HG02885 (cell line): ENCODE data around the gene LYSET.
"Not testable (repeated sequence)": the region's sequence is repeated elsewhere in the genome, so short reads cannot be mapped to it uniquely, and the experiment has no call there.

Source experiments
- ATAC-seq: cut with Tn5 transposase; IDR thresholded peaks from one replicate; pipeline ENCODE4 v1.9.1; 2021; ENCODE audit warnings: mild to moderate bottlenecking; ENCODE audit not compliant: unreplicated experiment, poor library complexity

Gene LYSET, protein sequence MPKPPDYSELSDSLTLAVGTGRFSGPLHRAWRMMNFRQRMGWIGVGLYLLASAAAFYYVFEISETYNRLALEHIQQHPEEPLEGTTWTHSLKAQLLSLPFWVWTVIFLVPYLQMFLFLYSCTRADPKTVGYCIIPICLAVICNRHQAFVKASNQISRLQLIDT

DNA sequence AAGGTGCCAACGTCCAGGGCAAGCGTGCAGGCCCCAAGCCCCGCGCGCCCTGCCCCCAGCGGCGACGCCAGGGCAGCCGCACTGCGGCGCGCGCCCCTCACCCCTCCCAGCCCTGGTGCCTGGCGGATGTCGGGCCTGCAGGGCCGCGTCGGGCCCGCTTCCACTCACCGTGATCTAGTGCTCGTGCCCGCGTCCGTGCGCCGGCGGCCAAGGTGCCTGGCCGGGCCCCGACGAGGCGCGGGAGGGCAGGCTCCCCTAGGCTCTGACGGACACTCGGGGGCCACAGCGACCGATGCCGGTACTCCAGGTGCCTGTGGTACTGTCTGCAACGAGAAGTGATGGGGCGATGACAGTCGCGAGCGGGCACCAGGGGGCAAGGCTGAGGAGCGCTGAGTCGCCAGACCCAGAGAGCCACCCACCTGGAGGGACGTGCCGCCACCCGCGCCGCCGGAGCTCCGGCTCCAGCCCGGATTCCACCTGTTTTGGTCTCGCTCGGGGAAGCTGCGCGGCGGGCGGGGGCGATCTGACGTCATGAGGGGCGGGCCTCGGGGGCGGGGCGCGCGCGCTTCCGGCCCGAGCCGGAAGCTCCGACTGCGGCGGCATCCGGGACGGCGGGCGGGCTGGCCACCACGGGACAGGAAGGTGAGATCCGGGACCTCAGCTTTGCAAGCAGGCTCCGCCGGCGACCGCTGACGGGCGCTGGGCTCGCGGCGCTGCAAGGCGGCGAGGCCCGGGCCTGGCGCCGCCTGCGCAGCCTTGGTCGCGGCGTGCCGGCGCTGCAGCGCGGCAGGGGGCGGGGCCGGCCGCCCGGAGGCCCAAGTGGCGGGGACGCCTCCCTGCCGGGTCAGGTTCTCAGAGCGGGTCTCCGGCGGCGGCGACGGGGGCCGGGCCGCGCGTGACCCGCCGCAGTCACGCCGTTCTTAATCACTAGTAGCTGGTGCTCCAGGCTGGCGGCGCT is at the start of gene LYSET, which contains the start of gene MOAP1:
Gene LYSET (plus strand): TSS at position 927 of the 958 bp plus-strand sequence. CDS start 89 bp downstream, outside the sequence.
Gene MOAP1 (minus strand): TSS at position 507 of the 958 bp plus-strand sequence. CDS start 655 bp downstream, outside the sequence.
- ATAC-seq: peak; percentile 84

DNA sequence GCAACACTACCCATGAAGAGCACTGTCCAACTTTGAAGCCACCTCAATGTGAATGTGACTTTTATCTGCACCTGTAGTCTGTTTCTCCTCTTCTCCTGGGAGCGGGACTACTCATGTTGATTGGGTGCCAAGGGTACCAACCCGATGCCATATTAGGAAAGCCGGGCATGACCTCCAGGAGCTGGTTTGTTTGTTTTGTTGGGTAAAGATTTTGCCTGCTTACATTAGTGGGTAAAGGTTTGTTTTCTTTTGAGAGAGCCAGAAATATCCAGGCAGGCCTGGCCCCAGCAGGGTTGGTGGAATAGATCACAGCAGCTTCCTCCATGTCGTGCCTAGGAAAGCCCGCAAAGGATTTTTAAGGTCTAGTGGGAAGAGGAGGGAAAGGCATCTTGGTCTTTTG is 49.7 kb upstream of the LYSET start:
- no peak for ATAC-seq

DNA sequence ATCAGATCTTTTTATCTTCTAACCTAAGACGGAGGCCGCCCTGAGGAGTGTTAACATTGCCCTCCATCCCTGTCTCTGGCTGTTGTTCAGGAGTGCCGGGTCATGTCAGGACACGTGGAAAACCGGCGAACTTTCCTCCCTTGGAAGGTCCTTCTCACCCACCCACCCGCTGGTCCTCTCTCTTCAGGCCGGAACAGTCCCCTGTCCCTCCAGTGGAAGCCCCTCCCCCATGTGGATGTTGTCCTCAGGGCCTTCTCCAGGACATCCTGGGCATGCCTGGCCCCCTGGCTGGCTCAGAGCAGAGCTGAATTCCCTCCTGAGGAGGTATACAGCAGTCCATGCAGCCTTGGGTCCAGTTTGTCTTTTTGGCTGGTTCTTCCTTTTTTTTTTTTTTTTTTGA is 49.1 kb upstream of the LYSET start:
- no peak for ATAC-seq

DNA sequence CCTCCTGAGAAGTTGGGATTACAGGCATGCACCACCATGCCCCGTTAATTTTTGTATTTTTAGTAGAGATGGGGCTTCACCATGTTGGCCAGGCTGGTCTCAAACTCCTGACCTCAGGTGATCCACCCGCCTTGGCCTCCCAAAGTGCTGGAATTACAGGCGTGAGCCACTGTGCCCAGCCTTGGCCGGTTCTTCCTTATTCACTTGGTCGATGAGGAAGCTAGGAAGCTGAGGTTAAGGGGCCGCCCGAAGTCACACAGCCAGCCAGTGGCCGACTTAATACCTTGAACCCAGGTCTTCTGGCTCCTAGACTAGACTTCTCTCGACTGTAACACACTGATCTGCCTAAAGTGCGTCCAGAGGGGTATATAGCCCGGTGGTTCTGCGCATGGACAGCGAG is 48.6 kb upstream of the LYSET start:
- not testable (repeated sequence) for ATAC-seq

DNA sequence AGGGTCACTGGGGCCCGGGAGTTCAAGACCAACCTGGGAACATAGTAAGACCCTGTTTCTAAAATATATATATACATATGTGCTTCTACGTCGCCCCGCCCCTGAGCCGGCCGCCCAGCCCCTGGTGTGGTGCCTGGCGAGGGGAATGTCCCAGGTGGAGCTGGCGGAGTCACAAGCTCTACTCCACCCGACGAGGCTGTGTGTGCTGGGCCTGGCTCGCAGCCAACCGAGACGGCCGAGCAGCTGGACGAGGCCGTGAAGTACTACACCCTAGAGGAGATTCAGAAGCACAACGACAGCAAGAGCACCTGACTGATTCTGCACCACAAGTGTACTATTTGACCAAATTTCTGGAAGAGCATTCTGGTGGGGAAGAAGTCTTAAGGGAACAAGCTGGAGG is 47.3 kb upstream of the LYSET start:
- no peak for ATAC-seq

DNA sequence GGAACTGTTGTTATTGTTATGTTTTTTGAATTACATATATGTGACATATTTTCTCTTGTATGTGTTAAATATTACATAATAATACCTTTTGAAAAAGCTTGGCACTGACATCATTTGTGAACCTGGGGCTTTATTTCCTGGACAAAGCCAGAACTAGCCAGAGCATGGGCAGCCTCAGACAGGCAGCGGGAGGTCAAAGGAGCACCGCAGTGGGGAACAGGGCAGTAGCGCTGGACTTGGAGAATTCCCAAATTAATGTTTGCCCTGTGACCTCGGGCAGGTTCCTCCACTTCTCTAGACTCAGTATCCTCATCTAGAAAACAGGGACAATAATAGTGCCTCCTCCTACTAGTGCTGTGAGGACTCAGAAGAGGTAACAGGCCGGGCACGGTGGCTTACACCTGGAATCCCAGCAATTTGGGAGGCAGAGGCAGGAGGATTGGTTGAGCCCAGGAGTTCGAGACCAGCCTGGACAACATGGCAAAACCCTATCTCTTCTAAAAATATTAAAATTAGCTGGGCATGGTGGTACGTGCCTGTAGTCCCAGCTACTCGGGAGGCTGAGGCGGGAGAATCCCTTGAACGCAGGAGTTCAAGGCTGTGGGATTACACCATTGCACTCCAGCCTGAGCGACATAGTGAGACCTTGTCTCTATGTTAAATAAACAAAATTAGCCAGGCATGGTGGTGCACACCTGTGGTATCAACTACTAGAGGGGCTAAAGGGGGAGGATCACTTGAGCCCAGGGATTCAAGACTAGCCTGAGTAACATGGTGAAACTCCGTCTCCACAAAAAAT is 42.1 kb upstream of the LYSET start:
- no peak for ATAC-seq

DNA sequence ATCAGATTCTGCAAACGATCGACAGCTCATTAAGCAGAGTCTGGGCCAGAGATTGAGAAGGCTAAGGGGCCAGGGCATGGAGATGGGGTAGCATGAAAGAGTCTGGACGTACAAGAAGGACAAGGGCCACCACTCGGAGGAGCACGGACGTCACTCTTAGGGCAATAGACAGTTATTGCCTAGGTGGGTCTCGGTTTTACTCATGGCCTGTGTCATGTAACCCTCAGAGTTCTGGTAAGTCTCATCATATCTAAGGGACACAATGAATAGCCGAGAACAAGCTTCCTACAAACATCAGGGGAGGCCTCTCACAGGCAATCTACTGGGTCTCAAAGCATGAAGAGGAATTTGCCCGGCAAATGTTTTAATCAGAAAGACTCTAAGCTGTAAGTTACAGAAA is 39.0 kb upstream of the LYSET start:
- peak; percentile 55 for ATAC-seq

DNA sequence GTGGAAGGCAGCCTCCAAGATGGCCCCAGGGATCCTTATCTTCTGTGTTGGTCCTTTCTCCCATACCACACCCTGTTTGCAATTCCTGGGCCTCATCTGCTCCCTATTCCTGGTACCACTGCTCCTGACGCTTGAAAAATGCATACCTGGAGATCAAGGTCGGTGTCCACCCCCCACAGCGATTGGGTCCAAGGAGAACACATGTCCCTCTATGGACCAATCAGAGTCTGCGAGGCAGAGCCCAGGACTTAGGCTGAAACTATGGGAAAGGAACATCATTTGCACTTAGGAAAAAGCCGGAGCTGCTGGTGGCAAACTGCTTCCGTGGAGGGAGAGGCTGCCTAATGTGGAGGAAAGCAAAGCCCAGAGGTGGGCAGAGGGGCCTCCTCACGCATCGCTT is 36.1 kb upstream of the LYSET start:
- no peak for ATAC-seq

DNA sequence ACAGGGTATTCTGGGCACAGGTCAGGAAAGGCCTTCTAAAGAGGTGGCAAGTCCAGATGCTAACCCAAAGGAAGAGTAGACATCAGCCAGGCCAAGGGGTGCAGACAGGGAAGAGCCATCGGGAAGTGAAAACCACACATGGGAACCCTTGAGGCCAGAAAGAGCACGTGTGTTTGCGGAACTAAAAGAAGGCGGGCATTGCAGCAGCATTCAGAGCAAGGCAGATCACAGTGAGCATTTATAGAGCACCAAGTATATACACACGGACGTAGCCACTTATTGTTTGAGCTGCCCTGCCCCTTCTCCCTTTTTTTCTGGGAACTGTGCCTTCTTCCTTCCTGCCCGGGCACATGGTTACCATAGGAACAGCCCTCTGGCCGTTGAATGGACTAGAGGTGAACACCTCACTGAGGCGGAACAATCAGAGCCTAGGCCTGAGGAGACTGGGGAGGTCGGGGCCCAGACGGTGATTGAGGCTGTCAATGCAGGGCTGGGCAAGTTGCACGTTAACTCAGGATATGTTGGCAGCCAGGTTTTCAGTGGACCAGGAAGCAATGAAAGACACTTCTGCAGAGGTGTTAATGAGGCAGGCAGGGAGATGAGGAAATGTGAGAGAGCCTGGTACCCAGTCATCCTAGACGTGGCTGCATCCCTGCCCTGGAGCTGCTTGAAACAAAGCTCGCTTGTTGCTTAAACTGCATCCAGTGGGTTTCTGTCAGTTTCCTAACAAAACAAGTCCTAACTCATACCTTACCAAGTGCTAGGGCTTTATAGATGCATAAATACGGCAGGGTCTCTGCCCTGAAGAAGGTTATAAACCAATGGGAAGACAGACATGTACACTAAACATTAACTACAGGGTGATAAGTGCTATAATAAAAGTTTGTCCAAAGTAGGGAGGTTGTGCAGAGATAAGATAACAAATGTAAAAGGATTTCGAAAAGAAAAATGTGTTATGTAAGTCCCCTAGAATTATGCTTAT is 34.6 kb upstream of the LYSET start:
- no peak for ATAC-seq

DNA sequence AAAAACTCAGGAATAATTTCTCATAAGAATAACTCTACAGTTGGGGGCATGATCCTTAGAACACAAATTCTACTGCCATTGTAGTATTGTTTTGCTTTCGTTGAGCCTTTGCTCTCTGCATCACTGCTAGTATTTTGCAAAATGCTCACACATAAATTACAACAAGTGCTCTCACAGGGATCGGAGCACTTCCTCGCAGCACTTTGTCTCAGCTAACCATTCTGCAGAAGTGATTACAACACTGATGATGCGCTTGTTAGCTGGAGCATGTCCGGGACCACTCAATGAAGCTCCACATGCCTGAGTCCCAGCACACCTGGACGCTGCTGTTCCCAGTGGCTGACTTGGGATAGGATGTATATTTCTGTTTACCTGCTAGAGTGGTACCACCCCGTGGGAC is 32.0 kb upstream of the LYSET start:
- no peak for ATAC-seq

DNA sequence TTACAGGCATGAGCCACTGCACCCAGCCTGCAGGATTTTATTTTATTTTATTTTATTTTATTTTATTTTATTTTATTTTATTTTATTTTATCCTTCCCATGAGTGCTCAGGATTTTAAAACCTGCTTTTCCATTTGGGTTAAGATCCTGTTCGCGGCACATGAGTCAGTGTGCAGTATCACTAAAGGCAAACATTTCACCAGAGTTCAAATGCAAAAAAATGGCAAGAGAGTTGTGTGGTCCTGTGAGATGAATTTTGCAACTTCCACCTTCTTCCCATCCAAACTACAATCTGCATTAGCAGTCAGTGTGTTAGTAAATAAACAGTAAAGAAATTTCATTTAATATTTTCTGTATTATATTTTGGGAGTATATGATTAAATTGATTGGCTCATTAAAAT is 29.4 kb upstream of the LYSET start:
- no peak for ATAC-seq

DNA sequence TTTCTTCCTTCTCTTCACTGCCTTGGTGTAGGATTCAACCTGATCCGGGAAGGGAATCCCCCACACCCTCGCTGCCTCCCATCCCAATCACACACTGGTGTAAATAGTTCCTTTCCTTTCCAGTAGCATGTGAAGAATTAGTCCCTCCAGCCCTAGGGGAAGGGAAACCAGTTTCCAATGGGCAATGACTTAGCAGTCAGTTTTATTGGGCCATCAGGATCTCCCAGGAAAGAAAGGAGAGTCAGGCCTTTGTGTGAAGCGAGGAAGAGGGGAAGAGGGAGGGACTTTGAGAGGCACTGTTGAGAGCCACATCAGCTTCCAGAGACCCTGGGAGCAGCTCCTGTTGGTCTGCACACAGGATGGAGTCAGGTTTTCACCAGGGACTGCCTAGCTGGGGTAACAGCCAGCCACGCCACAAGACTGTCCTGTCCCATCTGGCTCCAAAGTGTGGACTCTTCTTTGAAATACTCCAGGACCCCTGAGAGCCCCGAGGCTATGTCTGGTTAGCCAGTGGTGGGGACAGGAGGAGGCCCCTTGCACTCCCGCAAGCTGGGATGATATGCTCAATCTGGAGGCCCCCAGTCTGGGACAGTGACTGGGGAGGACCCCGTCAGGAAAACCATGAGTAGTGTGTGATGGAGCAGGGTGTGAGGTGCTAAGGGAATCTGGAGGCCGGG is 28.3 kb upstream of the LYSET start:
- no peak for ATAC-seq

DNA sequence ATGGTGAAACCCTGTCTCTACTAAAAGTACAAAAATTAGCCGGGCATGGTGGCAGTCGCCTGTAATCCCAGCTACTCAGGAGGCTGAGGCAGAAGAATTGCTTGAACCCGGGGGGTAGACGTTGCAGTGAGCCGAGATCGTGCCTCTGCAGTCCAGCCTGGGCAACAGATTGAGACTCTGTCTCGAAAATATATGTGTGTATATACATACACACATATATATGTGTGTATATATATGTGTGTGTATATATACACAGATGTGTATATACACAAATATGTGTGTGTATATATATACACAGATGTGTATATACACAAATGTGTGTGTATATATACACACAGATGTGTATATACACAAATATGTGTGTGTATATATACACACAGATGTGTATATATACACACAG is 26.8 kb upstream of the LYSET start:
- ATAC-seq: not testable (repeated sequence)

DNA sequence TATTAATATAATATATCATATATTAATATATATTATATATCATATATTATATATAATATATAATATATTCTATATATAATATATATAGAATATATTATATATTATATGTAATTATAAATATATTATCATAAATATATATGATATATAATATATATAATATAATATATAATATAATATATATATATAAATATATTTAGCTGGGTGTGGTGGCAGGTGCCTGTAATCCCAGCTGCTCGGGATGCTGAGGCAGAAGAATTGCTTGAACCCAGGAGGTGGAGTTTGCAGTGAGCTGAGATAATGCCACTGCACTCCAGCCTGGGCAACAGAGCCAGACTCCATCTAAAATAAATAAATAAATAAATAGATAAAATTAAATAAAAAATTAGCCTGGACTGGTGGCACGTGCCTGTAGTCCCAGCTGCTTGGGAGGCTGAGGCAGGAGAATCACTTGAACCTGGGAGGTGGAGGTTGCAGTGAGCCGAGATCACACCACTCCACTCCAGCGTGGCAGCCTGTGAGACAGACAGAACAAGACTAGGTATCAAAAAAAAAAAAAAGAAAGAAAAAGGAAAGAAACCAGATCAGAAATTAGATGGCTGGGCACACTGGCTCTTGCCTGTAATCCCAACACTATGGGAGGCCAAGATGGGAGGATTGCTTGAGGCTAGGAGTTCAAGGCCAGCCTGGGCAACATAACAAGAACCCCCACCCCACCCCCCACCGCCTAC is 25.3 kb upstream of the LYSET start:
- not testable (repeated sequence) for ATAC-seq

DNA sequence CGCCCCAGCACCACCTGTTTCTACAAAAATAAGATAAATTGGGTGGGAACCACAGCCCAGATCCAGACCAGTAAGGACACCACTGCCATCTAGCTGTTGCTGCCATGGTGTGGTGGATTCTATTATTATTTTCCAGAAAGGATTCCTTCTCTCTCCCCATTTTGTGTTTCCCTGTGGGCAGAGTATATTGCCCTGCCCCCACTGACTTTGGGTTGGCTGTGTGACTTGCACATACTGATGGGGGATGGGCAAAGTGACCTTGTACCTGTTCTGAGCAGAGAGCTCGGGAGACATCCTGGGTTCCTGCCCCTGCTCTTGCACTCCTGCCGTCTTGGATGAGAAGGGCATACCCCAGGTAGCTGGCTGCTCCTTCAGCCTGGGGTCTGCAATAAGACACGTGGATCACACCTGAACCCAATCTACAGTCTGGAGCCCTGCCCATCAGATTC is 24.7 kb upstream of the LYSET start:
- ATAC-seq: no peak

DNA sequence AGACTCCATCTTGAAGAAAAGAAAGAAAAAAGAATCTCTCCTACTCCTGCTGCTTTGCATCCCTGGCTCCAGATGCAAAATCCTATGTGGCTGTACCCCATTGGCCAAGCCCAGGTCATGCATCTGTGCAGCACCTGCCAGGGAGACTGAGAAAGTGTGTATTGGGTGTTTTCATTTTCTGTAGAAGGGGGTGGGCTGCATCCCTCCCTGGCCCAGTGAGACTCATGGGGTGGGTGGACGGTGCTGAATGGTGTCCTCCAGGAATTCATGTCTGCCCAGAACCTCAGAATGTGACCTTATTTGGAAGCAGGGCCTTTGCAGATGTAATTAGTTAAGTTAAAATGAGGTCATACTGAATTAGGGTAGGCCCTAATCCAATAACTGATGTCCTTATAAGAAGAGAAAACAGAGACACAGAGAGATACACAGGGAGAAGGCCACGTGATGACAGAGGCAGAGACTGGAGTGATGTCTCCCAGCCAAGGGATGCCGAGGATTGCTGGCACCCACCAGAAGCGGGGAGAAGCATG is 23.6 kb upstream of the LYSET start:
- ATAC-seq: no peak

DNA sequence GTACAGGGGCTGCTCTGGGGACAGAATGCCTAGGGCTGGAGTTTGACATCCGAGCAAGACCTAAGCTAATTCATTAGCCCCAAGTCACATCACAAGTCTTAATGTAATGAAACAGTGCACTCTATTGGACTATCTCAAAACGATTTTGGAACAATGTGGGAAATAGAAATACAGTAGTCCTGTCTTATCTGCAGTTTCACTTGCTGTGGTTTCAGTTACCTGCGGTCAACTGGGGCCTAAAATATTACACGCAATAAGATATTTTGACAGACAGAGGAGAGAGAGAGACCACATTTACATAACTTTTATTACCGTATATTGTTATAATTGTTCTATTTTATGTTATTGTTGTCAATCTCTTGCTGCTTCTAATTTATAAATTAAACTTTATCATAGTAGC is 21.6 kb upstream of the LYSET start:
- ATAC-seq: no peak
